Activated CD8-positive, alpha-beta memory T cell treated with anti-CD3 and anti-CD28 coated beads, Interleukin-2, amount 50 U/mL, for 48 hours (primary cell): ENCODE data around the gene RAD52.

Experiments
- DNase-seq: peaks from one replicate; pipeline ENCODE4 v3.0.0-alpha.2; 2020

RAD52 gene

GRCh38 chr12:865614-866013, 83.9 kb downstream of the RAD52 start:
- DNase-seq: no peak

- DNase-seq: no peak
These were observed 86.2 kb downstream of the RAD52 start for GRCh38 chr12:863285-863684.

- no peak for DNase-seq
These were observed 87.1 kb downstream of the RAD52 start for GRCh38 chr12:862303-862911.
